ENCODE data around the gene MYLK.

Gene MYLK

DNA sequence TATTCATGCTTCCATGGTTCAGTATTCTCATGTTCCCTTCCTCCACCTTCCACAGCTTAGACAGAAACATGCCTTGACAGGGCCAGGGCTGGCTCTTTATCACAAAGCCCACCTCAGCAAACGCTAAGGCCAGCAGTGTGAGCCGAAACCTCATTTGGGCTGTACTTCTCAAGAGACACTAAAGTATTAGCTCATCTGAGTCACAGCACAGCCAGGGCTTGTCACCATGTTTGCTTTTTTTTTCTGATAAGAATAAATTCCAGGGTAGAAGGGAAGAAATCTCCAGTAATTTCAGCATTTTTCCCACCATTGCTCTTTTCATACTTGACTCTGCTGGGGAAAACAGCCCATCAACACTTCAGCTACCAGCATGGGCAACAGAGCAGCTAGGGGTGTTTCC lies 95.4 kb downstream of the MYLK start:
- H3K27me3 ChIP-seq (ENCODE audit: insufficient read depth, low read length, poor library complexity, severe bottlenecking): no peaks in the 10 kb centered on the region
- no peak overlapping the region for H3K9ac ChIP-seq (ENCODE audit: low read depth, low read length, poor library complexity, severe bottlenecking)
- no peaks in the 10 kb centered on the region for H3K9me3 ChIP-seq (ENCODE audit: insufficient read depth, low read depth, low read length)
- H3K36me3 ChIP-seq (ENCODE audit: insufficient read depth, low read length): no peaks in the 10 kb centered on the region
- no peaks in the 10 kb centered on the region for H3K9me2 ChIP-seq (replicated peaks; ENCODE audit: low read depth, low read length)
- H3K79me2 ChIP-seq (ENCODE audit: insufficient read depth, low read length): no peaks in the 10 kb centered on the region
- peaks cover 32% of the 10 kb centered on the region for H3K4me1 ChIP-seq (ENCODE audit: insufficient read depth, low read length, poor library complexity, severe bottlenecking)
- H4K20me1 ChIP-seq (ENCODE audit: insufficient read depth, low read length, poor library complexity, severe bottlenecking): no peaks in the 10 kb centered on the region
- no peak overlapping the region for H3K4me3 ChIP-seq (ENCODE audit: low read length, poor library complexity, severe bottlenecking)
- no peak overlapping the region for H3K4me2 ChIP-seq (ENCODE audit: low read depth, low read length, poor library complexity, severe bottlenecking)
- no peaks in the 10 kb centered on the region for H3F3A ChIP-seq (ENCODE audit: low read depth)
- H2AFZ ChIP-seq (ENCODE audit: low read length): no peak overlapping the region; the same call in 1 of the 2 replicates
- TF ChIP-seq, protein P1, sequence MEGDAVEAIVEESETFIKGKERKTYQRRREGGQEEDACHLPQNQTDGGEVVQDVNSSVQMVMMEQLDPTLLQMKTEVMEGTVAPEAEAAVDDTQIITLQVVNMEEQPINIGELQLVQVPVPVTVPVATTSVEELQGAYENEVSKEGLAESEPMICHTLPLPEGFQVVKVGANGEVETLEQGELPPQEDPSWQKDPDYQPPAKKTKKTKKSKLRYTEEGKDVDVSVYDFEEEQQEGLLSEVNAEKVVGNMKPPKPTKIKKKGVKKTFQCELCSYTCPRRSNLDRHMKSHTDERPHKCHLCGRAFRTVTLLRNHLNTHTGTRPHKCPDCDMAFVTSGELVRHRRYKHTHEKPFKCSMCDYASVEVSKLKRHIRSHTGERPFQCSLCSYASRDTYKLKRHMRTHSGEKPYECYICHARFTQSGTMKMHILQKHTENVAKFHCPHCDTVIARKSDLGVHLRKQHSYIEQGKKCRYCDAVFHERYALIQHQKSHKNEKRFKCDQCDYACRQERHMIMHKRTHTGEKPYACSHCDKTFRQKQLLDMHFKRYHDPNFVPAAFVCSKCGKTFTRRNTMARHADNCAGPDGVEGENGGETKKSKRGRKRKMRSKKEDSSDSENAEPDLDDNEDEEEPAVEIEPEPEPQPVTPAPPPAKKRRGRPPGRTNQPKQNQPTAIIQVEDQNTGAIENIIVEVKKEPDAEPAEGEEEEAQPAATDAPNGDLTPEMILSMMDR (conservative IDR thresholded peaks at IDR 0.05; ENCODE audit: low read length): no peak
- TF ChIP-seq EZH2phosphoT487 (IDR thresholded peaks at IDR 0.05; ENCODE audit: borderline replicate concordance): no peak

DNA sequence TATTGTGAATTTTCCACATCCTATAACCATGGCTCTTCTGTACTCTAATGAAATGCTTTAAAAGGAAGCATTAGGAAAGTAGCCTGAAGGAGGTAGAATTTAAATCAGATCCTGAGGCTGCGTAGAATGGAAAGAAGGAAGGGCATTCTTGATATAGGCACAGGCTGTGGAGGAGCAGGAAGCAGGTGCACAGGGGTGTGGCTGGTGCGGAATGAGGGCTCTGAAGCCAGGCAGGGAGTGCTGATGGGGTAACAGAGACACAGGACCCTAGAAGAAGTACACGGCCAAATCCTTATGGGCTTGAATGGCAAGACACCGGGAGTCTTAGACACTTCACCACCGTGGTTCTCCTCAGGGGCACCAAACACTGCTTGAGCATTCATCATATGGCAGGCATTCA lies 97.0 kb downstream of the MYLK start:
- H3K36me3 ChIP-seq (ENCODE audit: insufficient read depth, low read length): no peaks in the 10 kb centered on the region
- H3K4me2 ChIP-seq (ENCODE audit: low read depth, low read length, poor library complexity, severe bottlenecking): no peak overlapping the region
- no peak overlapping the region for H2AFZ ChIP-seq (ENCODE audit: low read length)
- peaks cover 25% of the 10 kb centered on the region for H3K4me1 ChIP-seq (ENCODE audit: insufficient read depth, low read length, poor library complexity, severe bottlenecking)
- no peaks in the 10 kb centered on the region for H4K20me1 ChIP-seq (ENCODE audit: insufficient read depth, low read length, poor library complexity, severe bottlenecking)
- no peak overlapping the region for H3K9ac ChIP-seq (ENCODE audit: low read depth, low read length, poor library complexity, severe bottlenecking)
- no peaks in the 10 kb centered on the region for H3K79me2 ChIP-seq (ENCODE audit: insufficient read depth, low read length)
- H3F3A ChIP-seq (ENCODE audit: low read depth): no peaks in the 10 kb centered on the region
- no peaks in the 10 kb centered on the region for H3K9me2 ChIP-seq (replicated peaks; ENCODE audit: low read depth, low read length)
- TF ChIP-seq, protein P1 (conservative IDR thresholded peaks at IDR 0.05; ENCODE audit: low read length): no peak
- TF ChIP-seq EZH2phosphoT487 (IDR thresholded peaks at IDR 0.05; ENCODE audit: borderline replicate concordance): no peak
- H3K9me3 ChIP-seq (ENCODE audit: insufficient read depth, low read depth, low read length): no peaks in the 10 kb centered on the region
- no peak overlapping the region for H3K4me3 ChIP-seq (ENCODE audit: low read length, poor library complexity, severe bottlenecking)
- H3K27me3 ChIP-seq (ENCODE audit: insufficient read depth, low read length, poor library complexity, severe bottlenecking): no peaks in the 10 kb centered on the region

DNA sequence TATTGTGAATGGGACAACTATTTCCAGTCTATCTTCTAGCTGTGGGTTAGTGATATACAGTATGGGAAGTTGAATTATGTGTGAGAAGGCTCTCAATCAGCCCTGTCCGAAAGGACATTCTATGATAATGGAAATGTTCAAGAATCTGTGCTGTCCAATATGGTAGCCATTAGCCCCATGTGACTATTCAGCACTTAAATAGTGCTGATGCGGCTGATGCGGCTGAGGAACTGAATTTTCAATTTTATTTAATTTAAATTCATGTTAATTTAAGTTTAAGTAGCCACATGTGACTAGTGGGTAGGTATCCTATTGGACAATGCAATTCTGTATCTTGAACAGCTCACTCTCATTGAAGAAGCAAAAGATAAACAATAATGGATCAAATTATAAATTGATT lies 98.5 kb downstream of the MYLK start:
- no peaks in the 10 kb centered on the region for H3K9me2 ChIP-seq (replicated peaks; ENCODE audit: low read depth, low read length)
- H3K4me3 ChIP-seq (ENCODE audit: low read length, poor library complexity, severe bottlenecking): no peak overlapping the region
- no peaks in the 10 kb centered on the region for H3F3A ChIP-seq (ENCODE audit: low read depth)
- H3K27me3 ChIP-seq (ENCODE audit: insufficient read depth, low read length, poor library complexity, severe bottlenecking): no peaks in the 10 kb centered on the region
- H3K9ac ChIP-seq (ENCODE audit: low read depth, low read length, poor library complexity, severe bottlenecking): no peak overlapping the region
- no peak overlapping the region for H3K4me2 ChIP-seq (ENCODE audit: low read depth, low read length, poor library complexity, severe bottlenecking)
- H4K20me1 ChIP-seq (ENCODE audit: insufficient read depth, low read length, poor library complexity, severe bottlenecking): no peaks in the 10 kb centered on the region
- no peaks in the 10 kb centered on the region for H3K36me3 ChIP-seq (ENCODE audit: insufficient read depth, low read length)
- no peak for TF ChIP-seq EZH2phosphoT487 (IDR thresholded peaks at IDR 0.05; ENCODE audit: borderline replicate concordance)
- TF ChIP-seq, protein P1 (conservative IDR thresholded peaks at IDR 0.05; ENCODE audit: low read length): no peak
- H2AFZ ChIP-seq (ENCODE audit: low read length): no peak overlapping the region
- H3K4me1 ChIP-seq (ENCODE audit: insufficient read depth, low read length, poor library complexity, severe bottlenecking): peaks cover 16% of the 10 kb centered on the region
- no peaks in the 10 kb centered on the region for H3K9me3 ChIP-seq (ENCODE audit: insufficient read depth, low read depth, low read length)
- H3K79me2 ChIP-seq (ENCODE audit: insufficient read depth, low read length): no peaks in the 10 kb centered on the region

Data from Loucy (cell line).